Stimulated activated naive CD8-positive, alpha-beta T cell treated with anti-CD3 and anti-CD28 coated beads, Interleukin-15, Interleukin-2, amounts not matched to agents 100 U/mL and 50 U/mL, for 24 hours (primary cell): ENCODE data around the gene TMCO1.
"Not testable (repeated sequence)": the region's sequence is repeated elsewhere in the genome, so short reads cannot be mapped to it uniquely, and the experiment has no call there.

Source experiments
- ATAC-seq: fragments of 150-1000 bp; cut with Tn5 transposase; one replicate; pipeline ENCODE4 v1.10.0; 2021
- DNase-seq: peaks from one replicate; pipeline ENCODE4 v3.0.0; 2021

Gene TMCO1

GRCh38 chr1:165747632-165748447 is 20.8 kb downstream of the TMCO1 start:
- ATAC-seq: no peak
- DNase-seq: no peak

DNA sequence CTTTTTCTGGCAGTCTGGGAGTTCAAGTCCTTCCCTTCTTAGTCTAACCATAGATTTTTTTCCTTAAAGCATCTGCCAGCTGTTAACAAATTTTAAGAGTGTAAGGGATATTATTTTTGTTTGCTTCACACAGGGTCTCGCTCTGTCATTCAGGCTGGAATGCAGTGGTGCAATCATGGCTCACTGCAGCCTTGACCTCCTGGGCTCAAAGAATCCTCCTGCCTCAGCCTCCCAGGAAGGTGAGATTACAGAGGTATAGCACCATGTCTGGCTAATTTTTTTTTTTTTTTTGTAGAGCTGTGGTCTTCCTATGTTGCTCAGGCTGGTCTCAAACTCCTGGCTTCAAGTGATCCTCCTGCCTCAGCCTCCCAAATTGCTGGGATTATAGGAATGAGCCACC is 23.8 kb downstream of the TMCO1 start:
- not testable (repeated sequence) for DNase-seq, ATAC-seq

DNA sequence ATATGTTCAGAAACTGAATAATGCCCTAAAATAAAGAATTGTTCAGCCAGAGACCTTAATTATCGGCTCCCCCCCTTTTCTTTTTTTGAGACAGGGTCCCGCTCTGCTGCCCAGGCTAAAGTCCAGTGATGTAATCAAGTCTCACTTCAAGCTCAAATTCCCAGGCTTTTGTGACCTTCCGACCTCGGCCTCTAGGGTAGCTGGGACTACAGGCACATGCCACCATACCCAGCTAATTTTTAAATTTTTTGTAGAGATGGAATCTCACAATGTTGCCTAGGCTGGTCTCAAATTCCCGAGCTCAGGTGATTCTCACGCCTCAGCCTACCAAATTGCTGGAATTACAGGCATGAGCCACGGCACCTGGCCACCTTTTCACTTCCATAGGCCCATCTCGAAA is 26.5 kb downstream of the TMCO1 start:
- no peak for DNase-seq

DNA sequence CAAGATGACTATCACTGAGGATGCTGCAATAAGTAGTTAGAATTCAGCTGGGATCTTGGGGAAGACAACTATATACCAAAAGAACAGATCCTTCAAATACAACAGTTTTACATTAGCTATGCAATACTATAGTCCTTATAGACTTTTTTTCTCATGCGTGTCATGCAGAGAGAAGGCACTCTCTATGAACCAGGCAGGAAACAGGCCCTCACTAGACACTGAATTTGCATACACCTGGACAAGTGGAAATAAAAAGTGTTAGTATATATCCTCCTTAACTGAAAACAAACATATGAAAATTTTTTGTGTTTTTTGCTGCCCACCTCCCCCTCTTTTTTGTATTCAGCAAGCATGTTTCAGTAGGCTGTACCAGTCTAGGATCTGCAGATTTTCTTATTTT is 29.9 kb downstream of the TMCO1 start:
- DNase-seq: no peak
- no peak for ATAC-seq

More for the DNA sequence above, 26.5 kb downstream of the TMCO1 start:
- ATAC-seq: no peak

GRCh38 chr1:165737196-165737595 is 31.5 kb downstream of the TMCO1 start:
- ATAC-seq (no peak), DNase-seq (no peak)

DNA sequence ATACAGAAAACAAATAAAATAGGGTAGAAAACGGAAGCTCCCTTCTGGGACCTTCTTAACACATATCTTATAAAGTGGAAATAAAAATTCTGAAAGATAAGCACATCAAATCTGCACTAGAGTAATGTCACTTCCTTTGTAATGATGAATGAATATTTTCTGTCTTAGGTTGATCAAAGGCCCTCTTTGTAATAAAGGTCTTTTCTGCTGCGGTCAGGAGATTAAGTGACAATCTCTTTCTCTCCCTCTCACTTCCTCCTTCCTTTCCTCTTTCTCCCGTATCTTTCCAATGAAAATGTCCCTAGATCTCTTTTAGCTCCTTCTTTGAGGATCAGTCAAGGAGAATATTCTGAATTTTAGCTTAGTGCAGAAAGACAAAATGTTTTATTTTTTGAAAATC is 33.8 kb downstream of the TMCO1 start:
- no peak for ATAC-seq
- no peak for DNase-seq

- no peak for ATAC-seq
- DNase-seq: no peak
These were observed 41.8 kb downstream of the TMCO1 start for GRCh38 chr1:165726841-165727240.

DNA sequence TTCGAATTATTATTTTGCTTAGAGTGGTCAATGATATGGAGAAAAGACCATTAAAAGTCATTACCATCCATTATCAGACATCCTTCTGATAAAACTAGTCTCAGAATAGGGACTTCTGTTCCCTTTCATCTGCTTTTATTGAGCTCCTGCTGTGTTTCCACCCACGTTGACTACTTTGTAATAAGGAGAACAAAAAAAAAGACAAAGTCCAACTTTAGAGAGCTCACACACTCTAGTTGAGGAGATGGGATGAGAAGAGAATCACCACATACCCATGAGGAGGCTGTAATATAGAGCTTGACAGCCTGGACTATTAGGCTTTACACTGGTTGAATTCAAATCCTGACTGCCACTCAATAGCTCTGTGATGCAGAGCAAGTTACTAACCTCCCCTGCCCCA is 42.5 kb downstream of the TMCO1 start:
- no peak for ATAC-seq
- DNase-seq: no peak

DNA sequence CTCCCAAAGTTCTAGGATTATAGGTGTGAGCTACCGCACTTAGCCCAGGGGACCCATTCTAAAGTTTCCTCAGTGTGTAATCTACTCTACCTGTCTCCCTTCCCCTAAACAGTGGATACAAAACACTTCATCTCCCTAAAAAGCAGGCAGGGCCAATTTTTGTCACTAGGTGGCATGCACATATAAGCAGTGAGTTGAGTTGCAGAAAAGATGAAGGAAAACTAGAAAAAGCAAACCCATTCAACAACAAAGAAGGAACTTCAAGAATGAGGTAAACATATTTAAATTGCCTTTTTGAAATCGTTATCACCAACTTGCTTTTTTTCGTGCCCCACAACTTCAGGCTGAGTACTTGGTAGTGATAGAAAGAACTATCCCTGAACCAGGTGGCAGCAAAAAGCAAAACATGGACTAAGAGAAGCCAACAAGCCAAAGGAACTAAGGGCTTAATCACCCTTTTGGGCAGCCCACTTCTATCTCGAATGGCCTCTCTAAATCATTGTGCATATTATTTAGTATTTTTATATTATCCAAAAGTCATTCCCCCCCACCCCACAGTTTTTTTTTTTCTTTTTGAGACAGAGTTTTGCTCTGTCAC is 50.7 kb downstream of the TMCO1 start:
- ATAC-seq: no peak
- peak; percentile 18 for DNase-seq

DNA sequence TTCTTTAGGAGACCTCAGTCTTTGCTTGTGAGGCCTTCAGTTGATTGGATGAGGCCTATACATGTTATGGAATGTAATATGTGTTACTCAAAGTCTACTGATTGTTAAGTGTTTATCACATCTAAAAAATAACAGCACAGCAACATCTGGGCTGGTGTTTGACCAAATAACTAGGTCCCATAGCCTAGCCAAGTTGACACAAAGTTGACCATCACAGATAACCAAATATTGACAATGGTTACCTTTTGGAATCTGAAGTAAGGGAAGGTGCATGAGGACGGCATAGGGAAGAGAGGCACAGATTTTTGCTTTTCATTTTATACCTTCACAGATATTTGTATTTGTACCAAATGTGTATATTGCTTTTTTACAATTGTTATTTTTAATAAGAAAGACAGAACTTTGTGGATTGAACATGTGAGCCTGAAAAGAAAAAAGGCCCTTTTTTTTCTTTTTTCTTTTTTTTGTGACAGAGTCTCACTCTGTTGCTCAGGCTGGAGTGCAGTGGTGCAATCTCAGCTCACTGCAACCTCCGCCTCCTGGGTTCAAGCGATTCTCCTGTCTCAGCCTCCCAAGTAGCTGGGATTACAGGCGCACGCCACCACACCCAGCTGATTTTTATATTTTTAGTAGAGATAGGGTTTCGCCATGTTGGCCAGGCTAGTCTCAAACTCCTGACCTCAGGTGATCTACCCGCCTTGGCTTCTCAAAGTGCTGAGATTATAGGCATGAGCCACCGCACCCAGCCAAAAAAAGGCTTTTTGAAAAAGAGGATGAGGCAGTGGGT is 52.2 kb downstream of the TMCO1 start:
- not testable (repeated sequence) for ATAC-seq, DNase-seq

DNA sequence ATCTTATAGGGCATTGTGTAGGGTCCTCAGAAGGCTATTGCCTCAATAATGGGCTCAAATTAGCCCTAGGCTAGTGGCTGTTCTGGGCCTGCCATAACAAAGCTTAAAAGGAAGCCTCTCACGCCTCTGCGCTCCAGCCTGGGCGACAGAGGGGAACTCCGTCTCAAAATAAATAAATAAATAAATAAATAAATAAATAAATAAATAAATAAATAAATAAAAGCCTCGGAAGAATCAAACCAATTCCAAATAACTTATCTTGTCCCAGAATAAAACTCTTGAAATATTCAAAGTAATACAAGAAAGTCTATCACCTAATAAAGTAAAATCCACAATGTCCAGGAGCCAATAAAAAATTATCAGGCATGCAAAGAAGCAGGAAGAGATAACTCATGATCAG is 55.9 kb downstream of the TMCO1 start:
- ATAC-seq: no peak
- DNase-seq: no peak

DNA sequence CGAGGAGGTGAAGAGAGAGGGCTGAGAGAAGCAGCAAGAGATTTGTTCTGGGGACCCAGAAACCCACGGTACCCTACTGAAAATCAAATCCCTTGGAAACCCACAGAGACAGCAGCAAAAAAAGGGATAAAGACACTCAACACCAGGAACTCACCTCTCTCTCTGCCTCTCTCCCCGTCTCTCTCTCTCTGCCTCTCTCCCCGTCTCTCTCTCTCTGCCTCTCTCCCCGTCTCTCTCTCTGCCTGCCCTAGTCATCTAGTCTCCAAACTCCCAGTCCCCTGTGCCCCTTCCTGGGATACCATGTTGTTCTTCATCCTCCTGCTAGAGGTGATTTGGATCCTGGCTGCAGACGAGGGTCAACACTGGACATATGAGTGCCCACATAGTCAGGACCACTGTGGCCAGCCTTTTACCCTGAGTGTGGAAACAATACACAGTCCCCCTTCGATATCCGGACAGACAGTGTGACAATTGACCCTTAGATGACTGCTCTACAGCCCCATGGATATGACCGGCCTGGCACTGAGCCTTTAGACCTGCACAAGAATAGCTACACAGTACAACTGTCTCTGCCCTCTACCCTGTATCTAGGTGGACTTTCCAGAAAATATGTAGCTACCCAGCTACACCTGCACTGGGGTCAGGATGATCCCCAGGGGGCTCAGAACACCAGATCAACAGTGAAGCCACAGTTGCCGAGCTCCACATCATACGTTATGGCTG is 60.5 kb downstream of the TMCO1 start:
- DNase-seq (no peak), ATAC-seq (no peak)

DNA sequence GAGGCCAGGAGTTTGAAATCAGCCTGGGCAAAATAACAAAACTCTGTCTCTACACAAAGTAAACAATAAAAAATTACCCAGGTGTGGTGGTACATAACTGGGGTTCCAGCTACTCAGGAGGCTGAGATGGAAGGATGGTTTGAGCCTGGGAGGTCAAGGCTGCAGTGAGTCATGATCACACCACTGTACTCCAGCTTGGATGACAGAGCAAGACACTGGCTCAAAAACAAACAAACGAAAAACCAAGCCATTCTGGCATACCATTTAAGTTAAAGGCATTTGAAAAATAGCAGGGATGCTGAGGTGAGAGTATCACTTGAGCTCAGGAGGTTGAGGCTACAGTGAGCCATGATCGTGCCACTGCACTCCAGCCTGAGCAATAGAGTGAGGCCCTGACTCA is 65.0 kb downstream of the TMCO1 start:
- no peak for ATAC-seq

DNA sequence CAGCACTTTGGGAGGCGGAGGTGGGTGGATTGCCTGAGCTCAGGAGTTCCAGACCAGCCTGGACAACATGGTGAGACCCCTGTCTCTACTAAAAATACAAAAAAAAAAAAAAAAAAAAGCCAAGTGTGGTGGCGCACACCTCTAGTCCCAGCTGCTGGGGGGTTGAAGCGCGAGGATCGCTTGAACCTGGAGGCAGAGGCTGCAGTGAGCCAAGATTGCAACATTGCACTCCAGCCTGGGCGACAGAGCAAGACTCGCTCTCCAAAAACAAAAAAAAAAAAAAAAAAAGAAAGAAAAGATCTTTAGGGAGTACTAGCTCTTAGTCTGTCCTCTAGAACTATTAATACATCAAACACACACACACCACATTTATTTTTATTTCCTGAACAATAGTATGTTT is 66.7 kb downstream of the TMCO1 start:
- not testable (repeated sequence) for ATAC-seq, DNase-seq

More for the DNA sequence above, 65.0 kb downstream of the TMCO1 start:
- no peak for DNase-seq

DNA sequence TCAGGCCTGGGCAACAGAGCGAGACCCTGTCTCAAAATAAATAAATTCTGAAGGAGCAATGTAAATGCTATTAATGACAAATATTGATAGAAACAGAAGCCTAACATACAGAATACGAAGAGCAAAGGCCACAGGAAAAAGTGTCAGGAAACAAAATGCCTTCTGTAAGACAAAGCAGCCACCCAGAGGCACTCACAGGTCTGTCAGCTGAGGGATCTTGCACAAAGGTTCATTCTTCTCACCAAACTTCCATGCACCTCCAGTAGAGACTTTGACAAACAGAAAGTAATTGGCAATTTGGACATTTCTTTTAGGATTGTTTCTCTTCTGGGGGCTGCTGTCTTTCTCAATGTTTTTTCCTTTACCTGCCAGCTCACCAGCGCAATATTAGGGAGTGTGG is 69.1 kb downstream of the TMCO1 start:
- ATAC-seq: no peak
- no peak for DNase-seq

GRCh38 chr1:165698761-165699052 is 70.0 kb downstream of the TMCO1 start:
- ATAC-seq (no peak), DNase-seq (no peak)

- ATAC-seq (peak; percentile 98), DNase-seq (peak; percentile 93)
These were observed 70.5 kb downstream of the TMCO1 start, which contains the start of gene ALDH9A1 for GRCh38 chr1:165697881-165698760. ALDH9A1 (minus strand) TSS chr1:165698562; CDS start chr1:165698558, 4 bp downstream.

- no peak for DNase-seq
- ATAC-seq: no peak
These were observed 71.2 kb downstream of the TMCO1 start for GRCh38 chr1:165697491-165697880.

GRCh38 chr1:165696625-165697100 is 72.0 kb downstream of the TMCO1 start:
- DNase-seq (no peak), ATAC-seq (no peak)

DNA sequence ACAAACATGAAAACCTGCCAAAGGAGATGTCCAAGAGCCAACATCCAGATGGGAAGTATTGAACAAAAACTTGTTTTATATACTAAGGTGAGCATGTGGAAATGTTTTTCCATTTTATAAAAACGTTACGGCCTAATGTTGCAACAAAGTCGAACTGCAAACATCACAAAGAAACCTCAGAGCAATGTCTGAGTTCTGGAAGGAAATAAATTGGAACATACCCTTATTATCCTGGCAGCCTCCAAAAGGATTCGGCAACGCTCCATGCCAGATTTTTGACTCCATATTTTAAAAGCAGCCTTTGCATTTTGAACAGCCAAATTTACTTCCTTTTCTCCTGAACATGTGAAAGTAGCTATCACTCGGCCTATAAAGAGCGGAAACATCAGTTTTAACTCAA is 73.6 kb downstream of the TMCO1 start:
- DNase-seq (no peak), ATAC-seq (no peak)

- ATAC-seq (no peak), DNase-seq (no peak)
These were observed 80.6 kb downstream of the TMCO1 start for GRCh38 chr1:165688046-165688445.
